GM21360 (cell line): ENCODE results near the gene SERINC1.
"Not testable (repeated sequence)": the region's sequence is repeated elsewhere in the genome, so short reads cannot be mapped to it uniquely, and the experiment has no call there.

Experiments used
- ATAC-seq: cut with Tn5 transposase; IDR thresholded peaks from one replicate; pipeline ENCODE4 v1.9.1; 2021; ENCODE audit warnings: mild to moderate bottlenecking, moderate library complexity; ENCODE audit not compliant: unreplicated experiment

SERINC1 gene

DNA sequence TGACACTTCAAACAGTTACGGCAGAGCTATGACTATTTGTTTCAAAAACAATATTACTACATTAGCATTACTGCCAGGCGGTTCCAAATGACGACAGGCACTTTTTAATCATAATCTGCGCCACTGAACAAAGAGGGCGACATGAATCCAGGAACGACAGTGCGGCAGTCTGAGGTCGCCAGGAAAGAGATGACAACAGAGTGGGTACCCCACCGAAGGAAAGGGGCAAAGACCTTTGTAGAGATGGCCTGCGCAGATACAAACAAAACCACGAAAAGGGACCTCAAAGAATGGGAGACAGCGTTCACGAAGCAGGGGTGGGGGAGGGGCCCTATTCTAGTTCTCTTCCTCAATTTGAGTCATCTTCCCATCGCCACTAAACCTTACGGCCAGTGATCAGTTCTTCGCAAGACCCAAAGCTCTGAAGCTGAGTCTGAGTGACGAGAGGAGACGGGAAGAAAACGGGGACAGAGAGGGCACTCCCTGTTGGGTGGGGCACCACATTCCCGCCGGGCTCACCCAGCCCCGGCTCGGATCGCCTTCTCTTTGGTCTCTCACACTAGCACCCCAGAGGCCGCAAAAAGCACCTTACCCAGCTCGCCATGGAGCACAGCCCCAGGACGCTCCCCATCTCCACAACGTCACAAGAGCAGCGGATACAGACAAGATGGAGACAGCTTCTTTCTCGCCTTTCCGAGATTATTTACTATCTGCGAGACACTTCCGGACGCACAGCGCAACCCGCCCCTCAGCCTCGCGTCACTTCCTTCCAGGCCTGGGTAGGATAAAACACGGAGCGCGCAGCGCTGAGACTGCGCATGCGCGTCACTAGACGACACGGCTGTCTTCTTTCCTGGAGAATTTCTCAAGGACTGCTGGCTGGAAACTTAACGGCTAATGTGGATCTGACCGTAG is at the start of gene SERINC1:
TSS of gene SERINC1 (minus strand) at position 701 of the 915 bp plus-strand sequence. CDS start at position 631, 70 bp downstream.
- peak; percentile 99 for ATAC-seq

DNA sequence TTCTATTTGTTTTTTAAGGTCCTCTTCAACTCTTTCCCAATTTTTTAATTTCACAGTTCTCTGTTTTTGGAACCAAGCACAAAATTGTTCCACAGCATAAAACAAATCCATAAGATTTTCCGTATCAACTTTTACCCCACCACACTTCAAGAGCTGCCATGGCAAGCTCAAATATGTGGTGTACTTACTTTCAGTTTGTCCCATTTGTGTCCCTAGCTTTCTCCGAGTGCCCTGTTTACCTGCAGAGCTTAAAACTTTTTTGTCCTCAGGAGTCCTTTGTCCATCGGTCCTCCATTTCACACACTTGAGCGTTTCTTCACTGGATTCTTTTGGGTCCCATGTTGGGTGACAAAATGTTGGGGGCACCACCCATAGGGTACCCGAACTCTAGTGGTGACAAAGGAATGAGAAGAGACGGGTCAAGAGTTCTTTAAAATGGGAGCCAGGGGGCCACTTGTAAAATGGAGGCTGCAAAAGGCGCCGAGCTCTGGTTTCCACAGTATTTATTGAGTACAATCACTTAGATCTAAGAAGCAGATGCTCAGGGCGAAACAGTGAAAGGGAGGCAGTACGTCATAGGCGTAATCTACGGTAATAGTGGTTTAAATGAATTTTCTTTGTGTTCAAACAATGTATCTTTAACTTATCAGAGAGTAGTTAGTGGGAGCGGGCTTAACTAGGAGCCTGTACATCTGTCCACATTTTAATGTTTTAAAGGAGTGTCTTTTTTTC is 39.8 kb upstream of the SERINC1 start:
- ATAC-seq = no peak

DNA sequence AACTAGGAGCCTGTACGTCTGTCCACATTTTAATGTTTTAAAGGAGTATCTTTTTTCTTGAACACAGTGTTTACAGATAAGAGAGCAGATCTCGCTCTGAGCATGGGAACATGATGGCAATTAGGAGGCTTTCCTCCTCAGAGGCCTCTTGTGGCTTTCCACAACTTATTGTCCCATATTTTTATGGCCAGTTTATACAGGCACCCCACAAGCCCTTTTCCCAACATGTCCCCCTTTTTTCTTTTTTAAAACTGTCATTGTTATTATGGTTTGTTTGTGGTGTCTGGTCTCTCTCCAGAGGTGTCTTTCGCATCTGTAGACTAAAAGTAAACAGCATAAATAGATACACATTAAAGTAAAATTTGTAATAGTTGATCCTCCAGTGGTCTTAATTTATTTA is 33.6 kb upstream of the SERINC1 start:
- ATAC-seq = not testable (repeated sequence)

DNA sequence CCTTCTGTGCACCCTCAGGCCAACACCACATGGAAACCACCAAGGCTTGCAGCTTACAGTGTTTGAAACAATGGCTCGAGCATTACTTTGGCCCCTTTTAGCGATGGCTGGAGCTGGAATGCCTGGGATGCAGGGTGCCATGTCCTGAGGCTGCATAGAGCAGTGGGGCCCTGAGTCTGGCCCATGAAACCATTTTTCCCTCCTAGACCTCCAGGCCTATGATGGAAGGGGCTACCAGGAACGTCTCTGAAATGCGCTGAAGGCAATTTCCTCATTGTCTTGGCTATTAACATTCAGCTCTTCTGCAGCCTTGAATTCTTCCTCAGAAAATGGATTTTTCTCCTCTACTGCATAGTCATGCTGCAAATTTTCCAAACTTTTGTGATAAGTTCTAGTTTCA is 29.9 kb upstream of the SERINC1 start:
- no peak for ATAC-seq

DNA sequence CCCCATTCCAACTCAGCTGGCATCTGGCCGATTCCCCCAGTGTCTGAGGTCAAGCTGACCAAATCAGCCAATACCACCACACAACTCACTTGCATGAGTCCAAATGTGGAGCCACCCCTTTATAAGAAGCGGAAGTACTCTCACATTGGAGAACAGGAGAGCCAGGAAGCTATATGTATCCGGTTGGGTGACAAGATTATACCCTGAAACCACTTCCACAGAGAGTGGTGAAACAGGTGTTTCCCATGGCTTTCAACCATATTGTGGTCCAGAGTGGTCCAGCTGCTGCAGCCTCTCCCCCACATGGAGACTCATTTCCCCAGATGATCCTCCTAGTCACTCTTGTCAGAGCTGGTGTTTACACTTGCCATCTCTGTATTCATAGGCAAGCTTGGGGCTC is 24.0 kb upstream of the SERINC1 start:
- ATAC-seq = peak; percentile 59

DNA sequence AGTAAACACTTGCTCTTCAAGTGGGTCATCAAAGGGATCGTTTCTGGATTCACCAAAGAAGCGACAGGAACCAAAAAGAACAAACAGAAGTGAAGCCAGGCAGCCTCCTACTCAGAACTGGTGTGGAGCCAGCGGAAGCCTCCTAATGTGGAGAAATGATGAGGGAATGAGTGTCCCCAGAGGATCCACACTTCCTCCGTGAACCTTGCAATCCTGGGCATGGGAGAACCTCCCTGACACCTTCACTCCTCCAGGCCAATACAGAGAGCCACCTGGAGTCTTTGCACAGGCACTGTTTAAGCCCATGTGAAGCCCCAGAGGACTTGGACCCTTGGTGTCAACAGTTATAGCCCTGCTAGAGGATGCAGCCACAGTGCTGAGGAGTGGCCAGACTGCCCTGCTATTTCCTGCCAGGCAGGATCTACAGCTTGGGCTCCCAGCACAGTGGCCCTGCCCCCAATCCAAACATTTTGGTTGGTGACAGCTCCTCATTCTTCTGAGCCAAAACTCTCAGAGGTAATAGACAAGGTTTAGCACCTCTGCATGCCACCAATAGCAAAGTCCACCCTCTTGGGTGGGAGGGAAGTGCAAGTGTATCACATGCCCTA is 23.2 kb upstream of the SERINC1 start:
- no peak for ATAC-seq

DNA sequence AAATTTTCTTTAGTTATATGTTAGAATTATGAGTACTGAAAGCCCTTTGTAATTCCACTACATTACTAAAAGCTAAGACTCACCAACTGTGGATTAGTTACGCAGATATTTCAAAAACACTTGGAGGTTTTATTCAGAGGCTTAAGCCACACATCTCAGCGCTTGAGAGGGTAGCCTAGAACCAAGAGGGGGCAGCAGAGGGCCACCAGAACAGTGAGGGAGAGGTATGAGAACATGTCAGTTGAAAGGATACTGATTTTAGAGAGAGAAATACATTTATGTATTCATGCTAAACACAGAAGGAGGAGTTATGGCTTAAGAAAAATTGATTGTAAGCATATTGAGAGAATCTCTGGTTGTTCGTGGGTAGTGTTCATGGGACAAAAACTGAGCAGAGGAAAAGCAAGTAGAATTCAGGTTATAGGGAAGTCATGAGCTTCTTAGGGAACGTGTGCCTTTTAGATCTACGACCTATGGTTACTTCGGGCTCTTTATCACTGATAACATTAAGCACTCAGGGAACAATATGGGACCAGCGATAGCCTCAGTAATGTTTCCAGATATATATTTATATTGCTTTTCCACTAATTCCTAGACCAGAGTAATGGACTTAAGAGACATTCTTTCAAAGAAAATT is 20.4 kb upstream of the SERINC1 start:
- ATAC-seq = peak; percentile 95

DNA sequence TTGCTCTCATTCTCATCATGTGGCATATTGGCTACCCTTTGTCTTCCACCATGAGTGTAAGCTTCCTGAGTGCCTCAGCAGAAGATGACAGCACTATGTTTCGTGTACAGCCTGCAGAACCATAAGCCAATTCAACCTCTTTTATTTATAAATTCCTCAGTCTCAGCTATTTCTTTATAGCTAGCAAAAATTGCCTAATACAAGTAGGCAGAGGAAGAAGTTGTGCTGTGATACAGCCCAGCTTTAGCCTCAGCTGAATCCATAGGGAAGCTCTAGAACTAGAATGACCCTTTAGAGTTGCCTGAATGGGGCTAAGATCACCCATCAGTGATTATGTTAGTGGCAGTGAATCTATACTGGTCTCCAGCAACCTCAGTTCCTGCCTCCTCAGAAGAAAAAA is 19.0 kb upstream of the SERINC1 start:
- ATAC-seq = no peak

DNA sequence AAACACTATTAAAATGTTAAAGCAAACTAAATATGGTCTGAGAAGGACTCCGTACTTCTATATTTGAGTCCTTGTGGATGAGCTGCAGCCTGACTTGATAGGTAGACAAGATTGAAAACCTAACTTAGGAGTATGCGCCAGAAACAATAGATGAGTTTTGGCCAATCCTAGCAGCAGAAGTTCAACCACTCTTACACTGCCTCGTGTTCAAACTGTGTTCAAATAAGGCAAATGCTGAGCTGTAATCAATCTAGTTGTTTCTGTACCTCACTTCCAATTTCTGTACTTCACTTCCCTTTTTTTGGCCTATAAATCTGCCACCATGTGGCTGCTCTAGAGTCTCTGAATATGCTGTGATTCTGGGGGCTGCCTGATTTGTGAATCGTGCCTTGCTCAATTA is 13.2 kb upstream of the SERINC1 start:
- ATAC-seq = peak; percentile 88

DNA sequence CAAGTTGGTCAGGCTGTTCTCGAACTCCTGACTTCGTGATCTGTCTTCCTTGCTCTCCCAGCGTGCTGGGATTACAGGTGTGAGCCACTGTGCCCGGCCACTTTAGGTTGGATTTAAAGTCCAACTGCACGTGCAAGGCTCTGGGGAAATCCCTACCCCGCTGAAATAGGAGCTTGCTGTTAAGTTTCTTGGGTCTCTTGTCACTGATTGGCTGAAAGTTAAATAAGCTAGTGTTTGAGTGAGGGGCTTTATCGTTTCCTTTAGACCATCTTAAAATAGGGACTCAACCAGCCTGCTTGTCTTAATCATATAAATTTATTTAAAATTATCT is 11.1 kb upstream of the SERINC1 start:
- no peak for ATAC-seq

DNA sequence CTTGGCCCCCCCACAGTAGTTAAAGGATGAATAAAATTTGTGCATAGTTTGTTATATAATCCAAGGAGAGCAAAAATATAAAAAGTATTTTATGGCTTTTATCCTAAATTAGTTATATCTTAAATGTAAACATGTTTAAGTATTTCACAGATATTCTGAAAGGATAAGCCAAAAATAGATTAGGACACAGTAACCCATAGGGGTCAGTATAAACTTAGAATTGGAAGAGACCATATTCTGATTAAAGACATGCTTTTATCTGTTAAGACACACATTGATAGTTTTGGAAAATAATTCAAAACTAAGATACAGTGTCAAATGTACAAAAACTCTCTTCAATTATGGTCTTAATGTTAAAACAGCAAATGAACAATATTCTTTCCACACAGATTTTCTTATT is 4.5 kb upstream of the SERINC1 start:
- no peak for ATAC-seq

DNA sequence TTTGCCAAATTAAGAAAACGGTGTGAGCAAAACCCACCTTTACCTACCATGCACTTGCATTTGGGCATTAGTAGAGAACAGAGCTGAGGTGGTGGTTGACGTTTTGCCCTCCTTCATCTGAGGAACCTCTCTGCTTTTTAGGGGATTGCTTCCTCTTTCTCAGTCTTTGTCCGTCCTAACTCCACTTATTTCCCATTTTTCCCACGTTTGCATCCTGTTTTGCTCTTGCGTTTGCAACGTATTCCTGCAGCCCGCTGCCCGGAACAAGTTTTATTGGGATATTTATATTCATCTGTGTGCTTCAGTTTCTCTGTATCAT is 374 bp upstream of the SERINC1 start:
- ATAC-seq = peak; percentile 42

DNA sequence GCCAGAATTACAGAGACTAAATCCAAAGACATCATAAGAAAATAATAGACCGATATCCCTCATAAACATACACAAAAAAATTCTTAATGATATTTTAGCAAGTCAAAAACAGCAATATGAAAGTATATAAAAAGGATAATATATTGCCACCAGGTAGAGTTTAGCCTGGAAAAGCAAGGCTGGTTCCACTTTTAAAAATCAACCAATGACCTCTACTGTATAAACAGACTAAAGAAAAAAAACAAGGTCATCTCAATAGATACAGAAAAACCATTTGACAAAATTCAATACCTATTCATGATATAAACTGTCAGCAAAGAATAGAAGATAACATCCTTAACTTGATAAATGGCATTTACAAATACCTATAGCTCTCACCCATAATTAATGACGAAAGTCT is 9.7 kb downstream of the SERINC1 start:
- ATAC-seq = no peak

DNA sequence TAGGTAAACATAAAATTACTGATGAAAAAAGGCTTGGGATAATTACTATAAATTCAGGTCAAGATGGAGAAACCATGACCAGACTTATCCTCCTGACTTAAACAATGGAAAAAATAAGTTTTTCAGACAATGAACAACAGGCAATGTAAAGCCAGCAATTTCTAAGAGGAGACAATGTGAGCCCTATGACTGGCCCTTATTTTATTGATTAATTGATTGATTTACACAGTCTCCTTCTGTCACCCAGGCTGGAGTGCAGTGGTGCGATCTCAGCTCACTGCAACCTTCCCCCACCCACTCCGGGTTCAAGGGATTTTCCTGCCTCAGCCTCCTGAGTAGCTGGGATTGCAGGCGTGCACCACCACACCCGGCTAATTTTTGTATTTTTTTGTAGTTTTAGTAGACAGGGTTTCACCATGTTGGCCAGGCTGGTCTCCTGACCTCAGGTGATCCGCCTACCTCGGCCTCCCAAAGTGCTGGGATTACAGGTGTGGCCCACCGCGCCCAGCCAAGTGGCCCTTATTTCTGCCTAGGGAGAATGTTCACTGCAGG is 11.7 kb downstream of the SERINC1 start:
- ATAC-seq = not testable (repeated sequence)

DNA sequence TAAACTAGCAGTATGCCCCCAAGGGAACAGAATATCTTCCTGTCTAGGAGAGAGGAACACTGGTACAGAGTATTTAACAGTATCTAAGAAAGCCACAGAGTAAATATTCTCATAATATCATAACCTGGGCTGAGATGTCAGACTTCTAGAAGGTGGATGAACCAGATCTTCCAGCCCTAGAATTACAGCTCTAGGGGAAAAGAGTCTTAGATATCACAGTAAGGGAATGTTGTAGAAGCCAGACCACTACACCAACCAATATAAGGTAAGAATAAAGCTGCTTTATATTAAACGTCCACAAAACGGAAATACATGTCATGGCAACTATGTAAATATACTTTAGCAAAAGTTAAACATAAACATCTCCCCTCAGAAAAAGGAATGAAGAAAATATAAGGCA is 12.4 kb downstream of the SERINC1 start:
- ATAC-seq = no peak

DNA sequence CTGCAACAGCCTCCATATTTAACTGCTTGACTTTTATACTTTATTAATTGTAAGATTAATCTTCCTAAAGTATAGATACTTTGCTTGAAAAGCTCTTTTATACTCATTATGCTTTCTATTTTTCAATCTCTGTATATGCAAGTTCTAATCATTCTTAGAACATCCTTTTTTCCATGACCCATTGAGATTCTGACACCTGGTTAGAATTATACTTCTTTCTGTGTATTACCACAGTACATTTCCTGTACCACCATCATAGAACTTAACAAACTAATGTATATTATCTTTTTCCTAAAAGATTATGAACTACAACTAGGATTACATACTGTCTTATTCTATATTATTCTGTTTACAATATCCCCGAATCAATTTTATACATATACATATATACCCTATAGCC is 13.5 kb downstream of the SERINC1 start:
- ATAC-seq = no peak

DNA sequence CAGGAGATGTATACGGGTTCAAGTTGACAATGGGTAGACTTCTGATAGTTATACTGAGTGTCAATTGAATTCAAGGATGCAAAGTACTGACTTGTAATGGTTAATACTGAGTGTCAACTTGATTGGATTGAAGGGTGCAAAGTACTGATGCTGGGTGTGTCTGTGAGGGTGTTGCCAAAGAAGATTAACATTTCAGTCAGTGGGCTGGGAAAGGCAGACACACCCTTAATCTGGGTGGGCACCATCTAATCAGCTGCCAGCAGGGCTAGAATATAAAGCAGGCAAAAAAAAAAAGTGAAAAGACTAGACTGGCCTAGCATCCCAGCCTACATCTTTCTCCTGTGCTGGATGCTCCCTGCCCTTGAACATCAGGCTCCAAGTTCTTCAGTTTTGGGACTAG is 16.5 kb downstream of the SERINC1 start:
- not testable (repeated sequence) for ATAC-seq

DNA sequence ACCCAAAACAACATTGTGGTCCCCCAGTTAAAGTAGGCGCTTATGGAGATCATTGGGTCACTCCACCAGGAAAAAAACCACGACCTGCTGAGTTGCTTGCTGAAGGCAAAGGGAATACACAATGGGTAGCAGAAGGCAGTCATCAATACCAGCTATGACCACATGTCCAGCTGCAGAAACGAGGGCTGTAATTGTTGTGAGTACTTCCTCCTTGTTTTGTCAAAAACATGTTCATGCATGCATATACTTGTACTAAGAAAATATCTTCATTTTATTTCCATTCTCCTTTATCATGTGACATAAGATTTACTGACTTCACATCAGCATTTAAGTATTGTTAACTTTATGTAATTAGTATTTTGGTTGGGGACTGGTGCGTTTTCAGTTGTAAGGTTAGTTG is 16.9 kb downstream of the SERINC1 start:
- ATAC-seq = no peak

DNA sequence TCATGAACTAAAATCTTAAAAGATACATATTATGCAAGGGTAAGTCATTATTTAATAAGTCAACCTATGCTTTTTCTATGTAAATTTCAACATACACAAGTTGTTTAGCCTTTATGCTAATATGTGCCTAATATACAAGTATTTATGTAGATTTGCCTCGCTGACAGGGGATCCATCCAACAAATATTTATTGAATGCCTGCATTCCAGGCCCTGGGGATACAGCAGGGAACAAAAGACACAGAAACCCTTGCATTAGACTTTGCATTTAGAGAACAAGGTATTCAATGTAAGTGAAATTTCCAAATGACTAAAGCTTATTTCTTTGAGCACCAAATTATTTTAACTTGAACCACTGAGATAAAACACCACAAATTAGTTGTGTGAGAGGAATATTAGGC is 19.1 kb downstream of the SERINC1 start:
- no peak for ATAC-seq

DNA sequence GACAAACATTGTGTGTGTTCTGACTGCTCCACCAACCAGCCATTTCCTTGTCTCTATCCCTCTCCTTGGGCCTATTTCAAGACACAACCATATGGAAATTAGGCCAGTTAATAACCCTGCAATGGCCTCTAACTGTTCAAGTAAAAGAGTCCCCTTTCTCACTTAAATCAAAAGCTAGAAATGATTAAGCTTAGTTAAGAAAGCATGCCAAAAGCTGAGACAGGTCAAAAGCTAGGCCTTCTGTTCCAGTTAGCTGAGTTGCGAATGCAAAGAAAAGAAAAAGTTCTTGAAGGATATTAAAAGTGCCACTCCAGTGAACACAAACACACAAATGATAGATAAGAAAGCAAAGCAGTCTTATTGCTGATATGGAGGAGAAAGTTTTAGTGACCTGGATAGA is 22.5 kb downstream of the SERINC1 start:
- ATAC-seq = no peak

DNA sequence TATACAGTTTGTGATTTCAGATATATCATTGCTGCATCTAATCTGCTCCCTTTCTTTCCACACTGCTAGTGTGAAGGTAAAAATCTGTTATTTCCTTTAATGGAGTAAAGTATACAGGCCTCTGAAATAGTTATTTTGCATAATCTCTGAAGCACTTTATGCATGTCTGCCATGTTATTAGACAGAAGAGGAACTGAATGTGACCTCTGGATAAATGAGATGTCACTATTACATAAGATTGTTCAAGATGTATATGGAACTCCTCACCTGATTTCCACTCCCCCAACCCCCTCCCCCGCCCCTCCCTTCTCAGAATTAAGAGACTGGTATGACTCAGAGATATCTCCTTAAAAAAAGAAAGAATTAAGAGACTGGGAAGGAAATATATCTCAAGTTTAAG is 26.3 kb downstream of the SERINC1 start:
- no peak for ATAC-seq
